ENCODE data around the gene GIMAP1. TPM values are rescaled to one million over a fixed set of nuclear protein-coding genes. Genes with fewer than 3 reads are reported as not detected.

GIMAP1 gene
- total and polyA plus RNA-seq, 5 experiments from 2014 or later = 48.0 to 119 (median 87.4) TPM

GRCh38 chr7:150686030-150686631 lies 30.3 kb upstream of the GIMAP1 start:
- POLR2A ChIA-PET = interaction anchor here (0.6 to 9.2 kb wide), 47 partner anchors 9 to 239 kb away, joined by 3 to 273 read pairs (median 6); partner anchors contain the start of genes GIMAP1, GIMAP4, GIMAP5 and GIMAP6
- H3K27me3 Mint-ChIP-seq = no peaks in the 10 kb centered on the region

GRCh38 chr7:150688630-150689029 lies 27.8 kb upstream of the GIMAP1 start:
- Mint-ChIP-seq H3K36me3 (peaks cover 59 to 74% (median 69%) of the 10 kb centered on the region in 3 donors), H3K27me3 (no peaks in the 10 kb centered on the region), H3K27ac (peak overlapping the region; percentile 95 to 100 (median 98)), H3K4me1 (peaks cover 34 to 78% (median 76%) of the 10 kb centered on the region in 4 donors), H3K9me3 (peaks cover 14 to 61% (median 25%) of the 10 kb centered on the region in 9 donors), H3K4me3 (peak overlapping the region; percentile 94 to 100 (median 97))
- POLR2A ChIA-PET = interaction anchor here (1.0 to 9.2 kb wide), 14 partner anchors 10 to 173 kb away, joined by 3 to 273 read pairs (median 22); partner anchors contain the start of genes GIMAP1, GIMAP4, GIMAP5 and GIMAP6
- ATAC-seq = no peak
- no peak for DNase-seq

More at GRCh38 chr7:150686030-150686631, 30.3 kb upstream of the GIMAP1 start:
- H3K36me3 Mint-ChIP-seq = peaks cover 51 to 67% (median 52%) of the 10 kb centered on the region in 3 donors
- H3K9me3 Mint-ChIP-seq = peaks cover 12 to 59% (median 28%) of the 10 kb centered on the region in 9 donors
- H3K27ac Mint-ChIP-seq = peak overlapping the region; percentile 95 to 100 (median 98)
- ATAC-seq (peak; percentile 27 to 48), DNase-seq (peak in 1 of 10 donors; percentile 33)
- peak overlapping the region; percentile 94 to 100 (median 97) for H3K4me3 Mint-ChIP-seq
- H3K4me1 Mint-ChIP-seq = peaks cover 42 to 93% (median 83%) of the 10 kb centered on the region in 4 donors

- peak overlapping the region in 2 of 10 donors; percentile 27 to 58 for H3K27ac Mint-ChIP-seq
- POLR2A ChIA-PET = interaction anchor here (1.5 to 10.9 kb wide), 4 partner anchors 20 to 127 kb away, joined by 3 to 93 read pairs (median 8); partner anchors contain the start of genes GIMAP1 and GIMAP6
- no peak overlapping the region for H3K4me3 Mint-ChIP-seq
- no peaks in the 10 kb centered on the region for H3K27me3 Mint-ChIP-seq
- H3K36me3 Mint-ChIP-seq = peaks cover 30 to 76% (median 65%) of the 10 kb centered on the region in 3 donors
- DNase-seq (no peak), ATAC-seq (no peak)
- H3K9me3 Mint-ChIP-seq = peaks cover 18 to 100% (median 64%) of the 10 kb centered on the region in 9 donors
- peaks cover 1 to 28% (median 15%) of the 10 kb centered on the region in 4 donors for H3K4me1 Mint-ChIP-seq
Observed at GRCh38 chr7:150695654-150696053, 20.8 kb upstream of the GIMAP1 start.

GRCh38 chr7:150703209-150703608 lies 13.2 kb upstream of the GIMAP1 start:
- POLR2A ChIA-PET = interaction anchor here (0.7 to 10.9 kb wide), 8 partner anchors 12 to 256 kb away, joined by 3 to 93 read pairs (median 4); partner anchors contain the start of genes GIMAP1 and GIMAP6
- H3K27me3 Mint-ChIP-seq = no peaks in the 10 kb centered on the region
- peak overlapping the region in 1 of 10 donors; percentile 23 for H3K27ac Mint-ChIP-seq
- H3K4me1 Mint-ChIP-seq = peaks cover 0 to 11% (median 3%) of the 10 kb centered on the region in 4 donors
- ATAC-seq (no peak), DNase-seq (no peak)
- H3K9me3 Mint-ChIP-seq = peaks cover 7 to 93% (median 64%) of the 10 kb centered on the region in 9 donors
- no peak overlapping the region for H3K4me3 Mint-ChIP-seq
- peaks cover 4 to 67% (median 55%) of the 10 kb centered on the region in 3 donors for H3K36me3 Mint-ChIP-seq

- H3K27me3 Mint-ChIP-seq = no peaks in the 10 kb centered on the region
- peak; percentile 18 to 19 for ATAC-seq
- peaks cover 0 to 19% (median 7%) of the 10 kb centered on the region in 9 donors for H3K9me3 Mint-ChIP-seq
- H3K4me1 Mint-ChIP-seq = peaks cover 36 to 60% (median 55%) of the 10 kb centered on the region in 4 donors
- peak overlapping the region; percentile 92 to 100 (median 97) for H3K4me3 Mint-ChIP-seq
- H3K27ac Mint-ChIP-seq = peak overlapping the region; percentile 89 to 99 (median 98)
- POLR2A ChIA-PET = interaction anchor here (0.7 to 11.9 kb wide), 27 partner anchors 9 to 298 kb away, joined by 3 to 323 read pairs (median 12); partner anchors contain the start of genes GIMAP2, GIMAP4, GIMAP5 and GIMAP6
- no peak for DNase-seq
- H3K36me3 Mint-ChIP-seq = peaks cover 31 to 51% (median 34%) of the 10 kb centered on the region in 3 donors
Observed at GRCh38 chr7:150715293-150715692, 1.1 kb upstream of the GIMAP1 start.

GRCh38 chr7:150715738-150716137 lies 675 bp upstream of the GIMAP1 start:
- DNase-seq = no peak

GRCh38 chr7:150716939-150717338 lies 526 bp downstream of the GIMAP1 start:
- POLR2A ChIA-PET = interaction anchor here (0.5 to 11.9 kb wide), 40 partner anchors 7 to 445 kb away, joined by 3 to 323 read pairs (median 6); partner anchors contain the start of genes GIMAP2, GIMAP4, GIMAP5 and GIMAP6
- DNase-seq (no peak), ATAC-seq (no peak)
- H3K4me3 Mint-ChIP-seq = peak overlapping the region; percentile 92 to 100 (median 97)
- H3K9me3 Mint-ChIP-seq = peaks cover 0 to 16% (median 7%) of the 10 kb centered on the region in 9 donors
- H3K27me3 Mint-ChIP-seq = no peaks in the 10 kb centered on the region
- peak overlapping the region; percentile 89 to 99 (median 98) for H3K27ac Mint-ChIP-seq
- H3K36me3 Mint-ChIP-seq = peaks cover 36 to 65% (median 51%) of the 10 kb centered on the region in 3 donors
- peaks cover 43 to 73% (median 71%) of the 10 kb centered on the region in 4 donors for H3K4me1 Mint-ChIP-seq

More at GRCh38 chr7:150715738-150716137, 675 bp upstream of the GIMAP1 start:
- ATAC-seq = peak in 1 of 2 donors; percentile 16
- POLR2A ChIA-PET = interaction anchor here (0.7 to 11.9 kb wide), 42 partner anchors 9 to 312 kb away, joined by 3 to 323 read pairs (median 6); partner anchors contain the start of genes GIMAP2, GIMAP4, GIMAP5 and GIMAP6
- no peaks in the 10 kb centered on the region for H3K27me3 Mint-ChIP-seq
- H3K27ac Mint-ChIP-seq = peak overlapping the region; percentile 89 to 99 (median 98)
- peak overlapping the region; percentile 92 to 100 (median 97) for H3K4me3 Mint-ChIP-seq
- peaks cover 31 to 55% (median 39%) of the 10 kb centered on the region in 3 donors for H3K36me3 Mint-ChIP-seq
- peaks cover 36 to 62% (median 59%) of the 10 kb centered on the region in 4 donors for H3K4me1 Mint-ChIP-seq
- peaks cover 0 to 16% (median 7%) of the 10 kb centered on the region in 9 donors for H3K9me3 Mint-ChIP-seq

GRCh38 chr7:150717814-150718420 lies 1.5 kb downstream of the GIMAP1 start:
- POLR2A ChIA-PET = interaction anchor here (0.5 to 11.9 kb wide), 24 partner anchors 11 to 349 kb away, joined by 3 to 323 read pairs (median 18); partner anchors contain the start of genes GIMAP2, GIMAP4, GIMAP5 and GIMAP6
- peak overlapping the region; percentile 92 to 100 (median 97) for H3K4me3 Mint-ChIP-seq
- DNase-seq (peak in 1 of 10 donors; percentile 19), ATAC-seq (peak in 1 of 2 donors; percentile 10)
- peak overlapping the region; percentile 89 to 99 (median 98) for H3K27ac Mint-ChIP-seq
- H3K27me3 Mint-ChIP-seq = no peaks in the 10 kb centered on the region
- H3K36me3 Mint-ChIP-seq = peaks cover 36 to 69% (median 61%) of the 10 kb centered on the region in 3 donors
- peaks cover 45 to 83% (median 77%) of the 10 kb centered on the region in 4 donors for H3K4me1 Mint-ChIP-seq
- peaks cover 0 to 9% (median 0%) of the 10 kb centered on the region in 9 donors for H3K9me3 Mint-ChIP-seq

- ATAC-seq (no peak), DNase-seq (no peak)
- Mint-ChIP-seq H3K4me1 (peaks cover 48 to 90% (median 83%) of the 10 kb centered on the region in 4 donors), H3K4me3 (peak overlapping the region; percentile 92 to 100 (median 97)), H3K27ac (peak overlapping the region; percentile 89 to 99 (median 98)), H3K27me3 (no peaks in the 10 kb centered on the region), H3K9me3 (peaks cover 0 to 3% (median 2%) of the 10 kb centered on the region in 9 donors), H3K36me3 (peaks cover 49 to 76% (median 76%) of the 10 kb centered on the region in 3 donors)
- POLR2A ChIA-PET = interaction anchor here (1.0 to 11.9 kb wide), 10 partner anchors 15 to 269 kb away, joined by 4 to 323 read pairs (median 170); partner anchors contain the start of genes GIMAP2, GIMAP4, GIMAP5 and GIMAP6
Observed at GRCh38 chr7:150719436-150719835, 3.0 kb downstream of the GIMAP1 start.

GRCh38 chr7:150719960-150720891 lies 3.8 kb downstream of the GIMAP1 start:
- POLR2A ChIA-PET = interaction anchor here (0.6 to 11.9 kb wide), 18 partner anchors 15 to 269 kb away, joined by 3 to 323 read pairs (median 36); partner anchors contain the start of genes GIMAP2, GIMAP4, GIMAP5 and GIMAP6
- no peaks in the 10 kb centered on the region for H3K27me3 Mint-ChIP-seq
- peaks cover 0 to 4% (median 2%) of the 10 kb centered on the region in 9 donors for H3K9me3 Mint-ChIP-seq
- H3K36me3 Mint-ChIP-seq = peaks cover 52 to 84% (median 81%) of the 10 kb centered on the region in 3 donors
- H3K4me1 Mint-ChIP-seq = peaks cover 43 to 87% (median 81%) of the 10 kb centered on the region in 4 donors
- H3K27ac Mint-ChIP-seq = peak overlapping the region; percentile 72 to 99 (median 96)
- ATAC-seq = no peak
- DNase-seq = no peak
- peak overlapping the region; percentile 92 to 100 (median 97) for H3K4me3 Mint-ChIP-seq

All from naive thymus-derived CD8-positive, alpha-beta T cell (primary cell).